ENCODE results near the gene TMEM245. TPM values are rescaled to one million over a fixed set of nuclear protein-coding genes. Genes with fewer than 3 reads are reported as not detected.
"Not testable (repeated sequence)": the region's sequence is repeated elsewhere in the genome, so short reads cannot be mapped to it uniquely, and the experiment has no call there.

Gene TMEM245
- total RNA-seq, 2 experiments from 2014 or later, result 33.3 TPM

DNA sequence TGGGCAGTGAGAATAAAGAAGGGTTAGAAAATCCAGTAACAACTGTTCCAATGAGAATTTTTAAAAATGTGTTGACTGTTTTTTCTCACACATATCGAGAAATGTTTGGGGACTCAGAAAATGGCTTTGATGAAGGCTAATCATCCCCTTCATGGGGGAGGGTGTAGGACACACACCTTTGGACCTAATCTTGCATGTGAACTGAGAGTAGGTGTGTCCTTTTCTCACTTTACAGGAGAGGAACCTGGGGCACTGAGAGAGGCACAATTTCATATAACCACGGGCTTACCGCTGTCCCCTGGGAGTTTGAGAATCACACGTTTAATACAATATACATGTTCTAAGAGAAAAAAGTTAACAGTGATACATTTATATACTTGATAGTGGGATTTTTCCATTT, 30.0 kb upstream of the TMEM245 start:
- Mint-ChIP-seq H3K27ac (no peak overlapping the region), H3K4me1 (no peaks in the 10 kb centered on the region), H3K36me3 (ENCODE audit: low read depth) (no peaks in the 10 kb centered on the region), H3K27me3 (peaks cover 16% of the 10 kb centered on the region), H3K4me3 (no peak overlapping the region), H3K9me3 (peaks cover 16% of the 10 kb centered on the region)
- ChIA-PET CTCF (no interaction called here), POLR2A (no interaction called here)
- no peak for DNase-seq

DNA sequence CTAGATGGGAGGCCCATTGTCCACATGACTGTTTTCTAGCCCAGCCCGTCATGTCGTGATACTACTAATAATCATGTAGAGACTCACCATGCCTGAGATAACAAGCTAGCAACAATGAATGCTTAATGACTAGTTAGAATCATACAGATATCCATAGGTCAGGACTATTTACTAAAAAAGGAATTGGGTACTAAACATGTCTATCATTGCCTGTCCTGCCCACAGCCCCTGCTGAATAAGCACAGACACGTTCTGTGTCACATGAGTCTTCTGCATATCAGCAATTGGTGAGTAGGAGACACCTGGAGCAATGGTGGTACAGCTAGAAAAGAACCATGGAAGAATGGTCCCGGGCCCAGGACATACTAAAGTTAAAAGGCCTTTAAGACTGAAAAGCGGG, 29.3 kb upstream of the TMEM245 start:
- Mint-ChIP-seq H3K36me3 (ENCODE audit: low read depth) (no peaks in the 10 kb centered on the region), H3K9me3 (peaks cover 13% of the 10 kb centered on the region), H3K27ac (no peak overlapping the region), H3K4me1 (peaks cover 2% of the 10 kb centered on the region), H3K27me3 (peaks cover 13% of the 10 kb centered on the region), H3K4me3 (no peak overlapping the region)
- ChIA-PET POLR2A (no interaction called here), CTCF (no interaction called here)
- DNase-seq, result no peak

DNA sequence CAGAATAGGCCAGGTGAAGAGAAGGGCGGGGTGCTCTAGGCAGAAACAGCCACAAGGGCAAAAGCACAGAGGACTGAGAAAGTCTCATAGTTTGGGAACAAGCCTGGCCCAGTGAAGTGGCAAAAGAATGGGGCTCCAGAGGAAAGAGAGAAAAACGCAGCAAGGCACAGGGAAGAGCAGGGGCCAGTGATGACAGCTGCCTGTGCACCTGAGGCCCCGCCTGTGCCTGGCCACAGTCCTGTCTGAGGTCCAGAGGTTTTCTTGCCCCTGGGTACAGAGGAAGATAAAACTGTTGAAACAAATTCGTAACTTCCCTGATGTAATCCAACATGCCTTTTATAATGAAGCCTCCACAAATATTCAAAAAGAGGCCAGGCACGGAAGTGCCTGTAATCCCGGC, 25.3 kb upstream of the TMEM245 start:
- H3K4me3 Mint-ChIP-seq, result no peak overlapping the region
- no peak overlapping the region for H3K27ac Mint-ChIP-seq
- no peaks in the 10 kb centered on the region for H3K9me3 Mint-ChIP-seq
- no peak for DNase-seq
- no peaks in the 10 kb centered on the region for H3K36me3 Mint-ChIP-seq (ENCODE audit: low read depth)
- H3K4me1 Mint-ChIP-seq, result peaks cover 9% of the 10 kb centered on the region
- ChIA-PET CTCF (interaction anchor here (1.2 kb wide), 1 partner anchor 18 kb away, joined by 7 read pairs; no protein-coding TSS in a partner anchor), POLR2A (no interaction called here)
- H3K27me3 Mint-ChIP-seq, result peaks cover 14% of the 10 kb centered on the region

DNA sequence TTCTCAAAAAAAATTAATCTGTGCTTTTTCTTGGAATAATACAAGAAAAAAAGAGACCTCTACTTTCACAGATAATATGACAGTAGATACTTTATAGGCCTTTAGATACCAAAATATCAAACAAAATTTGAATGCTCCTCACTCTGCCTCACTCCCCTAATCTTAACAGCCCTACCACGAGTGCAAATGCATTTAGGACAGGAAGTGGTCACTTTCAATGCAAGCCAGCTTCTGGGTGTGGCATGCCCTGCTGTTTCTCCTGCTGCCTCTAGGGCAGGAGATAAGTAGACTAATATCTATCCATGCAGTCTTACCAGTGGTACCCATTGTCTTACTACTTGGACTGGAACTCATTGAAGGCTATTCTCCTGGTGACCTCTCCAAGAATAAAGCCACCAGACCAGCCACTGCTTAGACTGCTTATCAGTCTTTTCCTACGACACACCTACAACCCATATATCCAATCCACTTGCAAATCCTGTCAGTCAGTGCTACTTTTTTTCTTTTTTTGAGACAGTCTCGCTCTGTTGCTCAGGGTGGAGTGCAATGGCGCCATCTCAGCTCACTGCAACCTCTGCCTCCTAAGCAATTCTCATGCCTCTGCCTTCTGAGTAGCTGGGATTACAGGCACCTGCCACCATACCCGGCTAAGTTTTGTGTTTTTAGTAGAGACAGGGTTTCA, 24.3 kb upstream of the TMEM245 start:
- Mint-ChIP-seq H3K36me3 (ENCODE audit: low read depth) (no peaks in the 10 kb centered on the region), H3K4me1 (peaks cover 9% of the 10 kb centered on the region), H3K27me3 (peaks cover 14% of the 10 kb centered on the region), H3K9me3 (no peaks in the 10 kb centered on the region), H3K27ac (no peak overlapping the region), H3K4me3 (no peak overlapping the region)
- POLR2A ChIA-PET, result no interaction called here
- CTCF ChIA-PET, result no interaction called here
- DNase-seq, result peak; percentile 49

DNA sequence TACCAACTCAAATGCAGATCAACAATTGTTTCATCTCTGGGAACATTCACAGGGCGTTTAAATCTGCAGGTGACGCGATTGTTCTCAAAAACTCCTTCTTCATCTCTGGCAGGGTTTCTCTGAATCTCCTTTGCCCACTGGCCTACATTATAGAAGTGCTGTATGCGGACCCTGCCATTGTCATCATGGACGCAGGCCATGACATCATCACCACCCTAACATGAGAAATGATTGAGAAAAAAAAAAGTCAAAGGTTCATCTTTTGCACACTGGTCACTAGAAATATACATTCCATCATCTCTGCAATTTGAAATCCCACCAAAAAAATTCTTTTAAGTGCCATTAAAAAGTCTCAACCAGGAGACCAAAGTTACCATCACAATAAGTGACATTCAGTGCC, 21.6 kb upstream of the TMEM245 start:
- POLR2A ChIA-PET, result no interaction called here
- Mint-ChIP-seq H3K9me3 (no peaks in the 10 kb centered on the region), H3K27me3 (peaks cover 6% of the 10 kb centered on the region), H3K27ac (no peak overlapping the region), H3K4me3 (no peak overlapping the region), H3K36me3 (ENCODE audit: low read depth) (no peaks in the 10 kb centered on the region), H3K4me1 (peaks cover 9% of the 10 kb centered on the region)
- DNase-seq, result no peak
- CTCF ChIA-PET, result no interaction called here

- H3K4me3 Mint-ChIP-seq, result no peak overlapping the region
- no peaks in the 10 kb centered on the region for H3K36me3 Mint-ChIP-seq (ENCODE audit: low read depth)
- H3K9me3 Mint-ChIP-seq, result no peaks in the 10 kb centered on the region
- DNase-seq, result no peak
- no peak overlapping the region for H3K27ac Mint-ChIP-seq
- CTCF ChIA-PET, result no interaction called here
- peaks cover 6% of the 10 kb centered on the region for H3K27me3 Mint-ChIP-seq
- POLR2A ChIA-PET, result no interaction called here
- H3K4me1 Mint-ChIP-seq, result peaks cover 9% of the 10 kb centered on the region
These were observed 20.1 kb upstream of the TMEM245 start for GRCh38 chr9:109139851-109140250.

DNA sequence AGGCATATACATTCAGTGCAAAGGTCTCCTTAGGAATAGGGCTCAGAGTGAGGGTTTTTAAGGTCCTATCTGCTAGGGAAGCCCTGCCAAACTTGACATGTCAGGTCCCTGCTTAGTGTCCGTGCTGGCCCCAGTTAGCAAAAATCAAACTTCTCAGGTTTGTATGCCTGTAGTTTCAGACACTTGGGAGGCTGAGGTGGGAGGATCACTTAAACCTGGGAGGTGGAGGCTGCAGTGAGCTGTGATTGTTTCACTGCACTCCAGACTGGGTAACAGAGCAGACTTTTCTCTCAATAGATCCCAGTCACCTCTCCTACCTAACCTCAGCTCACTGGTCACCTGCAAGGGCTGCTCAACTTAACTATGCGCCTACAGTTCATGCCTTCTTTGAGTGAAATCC, 18.7 kb upstream of the TMEM245 start:
- POLR2A ChIA-PET, result no interaction called here
- Mint-ChIP-seq H3K36me3 (ENCODE audit: low read depth) (no peaks in the 10 kb centered on the region), H3K4me3 (no peak overlapping the region), H3K9me3 (no peaks in the 10 kb centered on the region), H3K27me3 (peaks cover 6% of the 10 kb centered on the region), H3K4me1 (peaks cover 2% of the 10 kb centered on the region), H3K27ac (no peak overlapping the region)
- CTCF ChIA-PET, result no interaction called here
- no peak for DNase-seq

DNA sequence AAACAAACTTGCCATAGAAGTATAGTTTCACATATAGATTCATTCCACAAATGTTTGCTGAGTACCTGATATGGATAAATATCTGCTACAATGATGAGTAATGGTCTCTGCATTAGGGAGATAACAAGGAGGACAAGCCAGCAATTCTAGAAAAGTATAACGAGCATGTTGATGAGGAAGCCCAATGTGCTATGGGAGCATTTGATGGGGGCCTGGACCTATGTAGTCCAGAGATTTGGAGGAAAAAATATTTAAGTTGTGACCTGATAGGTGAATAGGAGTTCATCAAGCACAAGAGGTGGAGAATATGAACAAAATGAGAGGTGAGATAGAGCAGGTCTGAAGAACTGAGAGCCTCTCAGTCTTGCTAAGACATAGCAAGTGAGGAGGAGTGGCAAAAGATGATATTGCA, 14.4 kb upstream of the TMEM245 start:
- ChIA-PET CTCF (no interaction called here), POLR2A (no interaction called here)
- H3K4me3 Mint-ChIP-seq, result no peak overlapping the region
- peaks cover 2% of the 10 kb centered on the region for H3K27me3 Mint-ChIP-seq
- H3K9me3 Mint-ChIP-seq, result no peaks in the 10 kb centered on the region
- no peak overlapping the region for H3K27ac Mint-ChIP-seq
- H3K4me1 Mint-ChIP-seq, result peaks cover 1% of the 10 kb centered on the region
- no peaks in the 10 kb centered on the region for H3K36me3 Mint-ChIP-seq (ENCODE audit: low read depth)
- no peak for DNase-seq

GRCh38 chr9:109133533-109133932, 13.8 kb upstream of the TMEM245 start:
- no peaks in the 10 kb centered on the region for H3K36me3 Mint-ChIP-seq (ENCODE audit: low read depth)
- CTCF ChIA-PET, result interaction anchor here (0.6 kb wide), 1 partner anchor 216 kb away, joined by 5 read pairs; no protein-coding TSS in a partner anchor

GRCh38 chr9:109132567-109133021, 12.8 kb upstream of the TMEM245 start:
- H3K4me1 Mint-ChIP-seq, result peaks cover 1% of the 10 kb centered on the region
- POLR2A ChIA-PET, result no interaction called here
- peaks cover 2% of the 10 kb centered on the region for H3K27me3 Mint-ChIP-seq
- H3K4me3 Mint-ChIP-seq, result no peak overlapping the region
- no peak for DNase-seq
- H3K9me3 Mint-ChIP-seq, result no peaks in the 10 kb centered on the region
- H3K36me3 Mint-ChIP-seq (ENCODE audit: low read depth), result no peaks in the 10 kb centered on the region
- H3K27ac Mint-ChIP-seq, result no peak overlapping the region
- CTCF ChIA-PET, result interaction anchor here (0.6 kb wide), 1 partner anchor 215 kb away, joined by 5 read pairs; no protein-coding TSS in a partner anchor

More at GRCh38 chr9:109133533-109133932, 13.8 kb upstream of the TMEM245 start:
- POLR2A ChIA-PET, result no interaction called here
- Mint-ChIP-seq H3K9me3 (no peaks in the 10 kb centered on the region), H3K4me1 (peaks cover 1% of the 10 kb centered on the region), H3K27me3 (peaks cover 2% of the 10 kb centered on the region), H3K4me3 (no peak overlapping the region), H3K27ac (no peak overlapping the region)
- DNase-seq, result no peak

GRCh38 chr9:109129470-109130197, 9.9 kb upstream of the TMEM245 start:
- peaks cover 4% of the 10 kb centered on the region for H3K27me3 Mint-ChIP-seq
- no peak overlapping the region for H3K27ac Mint-ChIP-seq
- POLR2A ChIA-PET, result interaction anchor here (0.5 to 0.6 kb wide), 2 partner anchors 117 to 129 kb away, joined by 3 read pairs; no protein-coding TSS in a partner anchor
- no peak for DNase-seq
- no peaks in the 10 kb centered on the region for H3K9me3 Mint-ChIP-seq
- CTCF ChIA-PET, result interaction anchor here (0.9 to 1.1 kb wide), 2 partner anchors 9 to 11 kb away, joined by 3 to 5 read pairs; no protein-coding TSS in a partner anchor
- no peak overlapping the region for H3K4me3 Mint-ChIP-seq
- H3K4me1 Mint-ChIP-seq, result peaks cover 1% of the 10 kb centered on the region
- no peaks in the 10 kb centered on the region for H3K36me3 Mint-ChIP-seq (ENCODE audit: low read depth)

DNA sequence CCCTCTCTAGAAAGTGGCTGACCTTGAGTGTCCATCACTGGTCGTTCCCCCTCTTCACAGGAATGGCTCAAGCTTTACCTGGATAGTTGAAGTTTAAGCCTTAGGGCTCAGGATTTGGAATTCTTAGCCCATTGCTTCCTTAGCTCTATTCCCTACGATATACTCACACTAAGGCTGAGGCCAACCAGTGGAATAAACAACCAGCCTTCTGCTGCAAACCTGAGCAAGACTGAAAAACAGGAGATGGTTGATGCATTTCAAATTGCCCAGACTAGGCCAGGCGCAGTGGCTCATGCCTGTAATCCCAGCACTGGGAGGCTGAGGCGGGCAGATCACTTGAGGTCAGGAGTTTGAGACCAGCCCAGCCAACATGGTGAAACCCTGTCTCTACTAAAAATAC, 6.9 kb upstream of the TMEM245 start:
- H3K9me3 Mint-ChIP-seq; H3K4me3 Mint-ChIP-seq; DNase-seq; H3K36me3 Mint-ChIP-seq (ENCODE audit: low read depth); POLR2A ChIA-PET; H3K27me3 Mint-ChIP-seq; H3K27ac Mint-ChIP-seq; H3K4me1 Mint-ChIP-seq: not testable (repeated sequence)
- CTCF ChIA-PET, result interaction anchor here (1.8 kb wide), 1 partner anchor 18 kb away, joined by 7 read pairs; no protein-coding TSS in a partner anchor

DNA sequence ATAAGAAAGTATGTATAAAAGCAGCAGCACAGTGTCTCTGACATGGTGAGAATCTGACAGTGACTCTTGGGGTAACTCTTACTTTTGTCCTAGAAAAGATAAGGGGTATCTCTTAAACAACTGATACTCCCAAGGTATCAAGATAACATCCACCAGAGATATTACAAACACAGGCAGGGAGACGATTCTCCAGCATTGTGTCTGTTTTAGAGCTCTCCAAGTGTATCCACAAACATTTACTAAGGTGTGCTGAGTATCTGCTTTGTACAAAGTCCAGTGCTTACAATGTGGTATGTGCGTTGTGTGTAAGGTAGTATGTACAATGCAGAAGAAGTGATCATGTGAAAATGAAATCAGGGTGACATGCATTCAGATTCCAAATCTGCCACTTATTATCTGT, 4.4 kb upstream of the TMEM245 start:
- CTCF ChIA-PET, result no interaction called here
- Mint-ChIP-seq H3K27me3 (peaks cover 4% of the 10 kb centered on the region), H3K9me3 (no peaks in the 10 kb centered on the region), H3K4me3 (no peak overlapping the region), H3K36me3 (ENCODE audit: low read depth) (no peaks in the 10 kb centered on the region), H3K4me1 (peaks cover 14% of the 10 kb centered on the region), H3K27ac (no peak overlapping the region)
- DNase-seq, result no peak
- POLR2A ChIA-PET, result no interaction called here
